IMR-90 (cell line): Measurements from ENCODE around the gene MEGF11. TPM values are rescaled to one million over a fixed set of nuclear protein-coding genes. Genes with fewer than 3 reads are reported as not detected.

Experiments used
- ATAC-seq: fragments of 200-7000 bp; cut with Tn5 transposase; 2 replicates; pipeline ENCODE4 v1.9.1; 2020; ENCODE audit warnings: low read depth, mild to moderate bottlenecking, moderate library complexity
- BruUV-seq: library from RNA; stranded (reverse); fragments of 400-500 nt; replicated peaks from 2 replicates; lab custom pipeline; 2021; lab: Mats Ljungman, UMichigan
- CTCF ChIA-PET: fragments of 300-600 bp; formaldehyde crosslinking; extraction: SDS; loops from one replicate; lab custom pipeline; 2021; ENCODE audit warnings: antibody characterized with exemption; lab: Yijun Ruan, JAX
- POLR2A ChIA-PET: fragments of 300-600 bp; sonication (Branson Sonifier 250); formaldehyde crosslinking; loops from one replicate; lab custom pipeline; 2022; ENCODE audit warnings: antibody characterized with exemption; ENCODE audit not compliant: unreplicated experiment; lab: Charles Lee
- DNase-seq: peaks from one replicate; pipeline ENCODE4 v3.0.0; 2013
- H2AFZ ChIP-seq: replicated peaks from 2 replicates; pipeline ENCODE3; 2013; ENCODE audit warnings: low read length, mild to moderate bottlenecking; ENCODE audit not compliant: poor library complexity
- H2AK5ac ChIP-seq: 2 replicates; pipeline ENCODE4 v1.6.1; 2013; ENCODE audit warnings: low read depth, low read length, inconsistent platforms
- H2AK9ac ChIP-seq: replicated peaks from 2 replicates; pipeline ENCODE3; 2013; ENCODE audit warnings: mild to moderate bottlenecking, low read depth, low read length, moderate library complexity; ENCODE audit not compliant: poor library complexity
- H2BK120ac ChIP-seq: 2 replicates; pipeline ENCODE4 v1.6.1; 2013; ENCODE audit warnings: low read depth, low read length, inconsistent platforms
- H2BK15ac ChIP-seq: 3 replicates; pipeline ENCODE4 v1.6.1; 2013; ENCODE audit warnings: low read depth, low read length, inconsistent platforms
- H2BK20ac ChIP-seq: 2 replicates; pipeline ENCODE4 v1.6.1; 2013; ENCODE audit warnings: low read depth, mild to moderate bottlenecking, inconsistent platforms, low read length, moderate library complexity
- H2BK5ac ChIP-seq: 2 replicates; pipeline ENCODE4 v1.6.1; 2013; ENCODE audit warnings: mild to moderate bottlenecking, low read depth, low read length, inconsistent platforms; ENCODE audit not compliant: poor library complexity, severe bottlenecking
- H3K14ac ChIP-seq: replicated peaks from 2 replicates; pipeline ENCODE4 v1.6.1; 2013; ENCODE audit warnings: low read depth, low read length, inconsistent platforms
- H3K18ac ChIP-seq: 2 replicates; pipeline ENCODE4 v1.6.1; 2013; ENCODE audit warnings: low read depth, low read length, control low read depth
- H3K23ac ChIP-seq: 2 replicates; pipeline ENCODE4 v1.6.1; 2013; ENCODE audit warnings: low read depth, low read length, inconsistent platforms
- H3K27ac ChIP-seq: 2 replicates; pipeline ENCODE4 v1.5.1; 2013; ENCODE audit warnings: mild to moderate bottlenecking, control low read depth, low read length; ENCODE audit not compliant: insufficient read depth
- H3K27me3 ChIP-seq: 2 replicates; pipeline ENCODE4 v1.6.1; 2013; ENCODE audit warnings: low read length; ENCODE audit not compliant: control insufficient read depth, insufficient read depth
- H3K36me3 ChIP-seq: 2 replicates; pipeline ENCODE4 v1.6.1; 2013; ENCODE audit warnings: low read length, mixed read lengths; ENCODE audit not compliant: control insufficient read depth, insufficient read depth
- H3K4ac ChIP-seq: 2 replicates; pipeline ENCODE4 v1.6.1; 2013; ENCODE audit warnings: low read depth, low read length, inconsistent platforms
- H3K4me1 ChIP-seq: 2 replicates; pipeline ENCODE4 v1.6.1; 2013; ENCODE audit warnings: low read length, mixed read lengths; ENCODE audit not compliant: control insufficient read depth, insufficient read depth
- H3K4me2 ChIP-seq: 2 replicates; pipeline ENCODE4 v1.6.1; 2013; ENCODE audit warnings: low read depth, mild to moderate bottlenecking, control low read depth, low read length, moderate library complexity
- H3K4me3 ChIP-seq: 2 replicates; pipeline ENCODE4 v1.5.1; 2013; ENCODE audit warnings: low read depth, mild to moderate bottlenecking, control low read depth, low read length, moderate library complexity; ENCODE audit not compliant: insufficient read depth
- H3K56ac ChIP-seq: 2 replicates; pipeline ENCODE4 v1.6.1; 2013; ENCODE audit warnings: low read length, inconsistent platforms; ENCODE audit not compliant: insufficient read depth; ENCODE audit errors: extremely low read depth
- H3K79me1 ChIP-seq, 2 experiments: 2 replicates each; pipeline ENCODE4 v1.6.1; 2013; ENCODE audit warnings: low read length in 2 of 2, inconsistent platforms in 1 of 2, low read depth in 1 of 2
- H3K9ac ChIP-seq: 2 replicates; pipeline ENCODE4 v1.6.1; 2013; ENCODE audit warnings: low read depth, low read length, control low read depth
- H3K9me1 ChIP-seq: 2 replicates; pipeline ENCODE4 v1.6.1; 2013; ENCODE audit warnings: low read length, inconsistent platforms; ENCODE audit not compliant: insufficient read depth
- H3K9me3 ChIP-seq: 2 replicates; pipeline ENCODE4 v1.6.1; 2013; ENCODE audit warnings: low read length; ENCODE audit not compliant: control insufficient read depth, insufficient read depth
- H4K20me1 ChIP-seq: 2 replicates; pipeline ENCODE4 v1.6.1; 2013; ENCODE audit warnings: low read length, inconsistent platforms; ENCODE audit not compliant: insufficient read depth
- H4K5ac ChIP-seq: 2 replicates; pipeline ENCODE4 v1.6.1; 2013; ENCODE audit warnings: mild to moderate bottlenecking, low read depth, low read length, control low read depth
- H4K8ac ChIP-seq, 2 experiments: 2 replicates each; pipeline ENCODE4 v1.6.1; 2013; ENCODE audit warnings: low read depth in 2 of 2, low read length in 2 of 2, control low read depth in 1 of 2, inconsistent platforms in 1 of 2
- H4K91ac ChIP-seq: 2 replicates; pipeline ENCODE4 v1.6.1; 2013; ENCODE audit warnings: low read depth, low read length, inconsistent platforms; ENCODE audit not compliant: insufficient read depth
- BHLHE40 ChIP-seq: fragments of 150-350 bp; IDR thresholded peaks from 2 replicates; pipeline ENCODE4 v1.6.1; 2016; ENCODE audit warnings: mild to moderate bottlenecking, low read depth, low read length
- CEBPB ChIP-seq: IDR thresholded peaks from 2 replicates; pipeline ENCODE4 v1.6.1; 2012; ENCODE audit warnings: low read depth, low read length, improper control_type of control experiment
- CHD1 ChIP-seq: IDR thresholded peaks from 2 replicates; pipeline ENCODE4 v1.6.1; 2012; ENCODE audit warnings: low read depth, low read length, improper control_type of control experiment
- ELK1 ChIP-seq: fragments of 150-350 bp; IDR thresholded peaks from 2 replicates; pipeline ENCODE4 v1.6.1; 2016; ENCODE audit warnings: low read depth, mild to moderate bottlenecking, low read length, moderate library complexity, borderline replicate concordance
- FOS ChIP-seq: fragments of 150-350 bp; IDR thresholded peaks from 2 replicates; pipeline ENCODE4 v1.6.1; 2016; ENCODE audit warnings: low read depth, low read length
- MAFK ChIP-seq: IDR thresholded peaks from 2 replicates; pipeline ENCODE4 v1.6.1; 2012; ENCODE audit warnings: low read depth, low read length, improper control_type of control experiment
- MXI1 ChIP-seq: IDR thresholded peaks from 2 replicates; pipeline ENCODE4 v1.6.1; 2012; ENCODE audit warnings: low read depth, mild to moderate bottlenecking, low read length, moderate library complexity, borderline replicate concordance
- POLR2A ChIP-seq: IDR thresholded peaks from 2 replicates; pipeline ENCODE4 v1.6.1; 2012; ENCODE audit warnings: mild to moderate bottlenecking, low read depth, low read length
- RCOR1 ChIP-seq: IDR thresholded peaks from 2 replicates; pipeline ENCODE4 v1.6.1; 2012; ENCODE audit warnings: mild to moderate bottlenecking, low read length, improper control_type of control experiment; ENCODE audit not compliant: insufficient replicate concordance
- SMC3 ChIP-seq: fragments of 150-350 bp; IDR thresholded peaks from 2 replicates; pipeline ENCODE4 v1.6.1; 2016; ENCODE audit warnings: low read depth, mild to moderate bottlenecking, antibody characterized with exemption, low read length, moderate library complexity
- USF2 ChIP-seq: fragments of 150-350 bp; IDR thresholded peaks from 2 replicates; pipeline ENCODE4 v1.6.1; 2017; ENCODE audit warnings: mild to moderate bottlenecking, antibody characterized with exemption, low read length, low read depth
- WGBS, 2 experiments: methylation state at CpG; one replicate each; pipeline versions ENCODE4 v1.1.5 to v1.1.7; 2013; ENCODE audit warnings: missing lambda C conversion rate in 2 of 2; ENCODE audit not compliant: insufficient read length in 1 of 2; ENCODE audit errors: extremely low coverage in 2 of 2; 5-methylcytosine and 5-hydroxymethylcytosine counted together
- dilution Hi-C: fragments of 300-500 bp; cut with HindIII; formaldehyde crosslinking; loops from one replicate; pipeline ENCODE4 v1.14.3; 2018; ENCODE audit warnings: low sequenced_read_pairs; ENCODE audit not compliant: unreplicated experiment
- in situ Hi-C: fragments of 300-500 bp; cut with MboI; formaldehyde crosslinking; loops from 3 replicates; pipeline ENCODE4 v1.14.3; 2019; ENCODE audit warnings: low sequenced_read_pairs, inconsistent platforms, mixed read lengths
- intact Hi-C: fragments of 100-400 bp; cut with micrococcal nuclease; formaldehyde crosslinking; loops from 2 replicates; pipeline ENCODE4 v1.10.0; 2022
- polyA plus RNA-seq, 3 experiments: library from polyadenylated mRNA; depleted of rRNA; stranded (reverse); fragments of >200 nt; gene quantifications; 2 replicates each; pipeline ENCODE4 v1.2.3, GENCODE V29; 2012; ENCODE audit warnings: low replicate concordance in 1 of 3
- total RNA-seq: library from RNA; depleted of rRNA; stranded (reverse); fragments of >200 nt; gene quantifications from 2 replicates; pipeline ENCODE4 v1.2.3, GENCODE V29; 2012

The MEGF11 gene
- total and polyA plus RNA-seq, 2 of the 4 experiments (the other 2 are of a cell fraction), result not detected

GRCh38 chr15:66284271-66284670 is 30.7 kb upstream of the MEGF11 start:
- H3K27ac ChIP-seq, result no peak overlapping the region
- dilution Hi-C loops (no loop called here), in situ Hi-C loops (loop anchor here (25.0 kb wide), 1 partner anchor 672 kb away; the partner anchor contains the start of genes INTS14 and SLC24A1), intact Hi-C loops (loop anchor here (10.0 kb wide), 1 partner anchor 649 kb away; no protein-coding TSS in a partner anchor)
- no peak overlapping the region for H3K14ac ChIP-seq
- no peak overlapping the region for H2AK9ac ChIP-seq
- DNase-seq (no peak), ATAC-seq (no peak)
- no peak overlapping the region for H3K56ac ChIP-seq
- H3K4me1 ChIP-seq, result peaks cover 5% of the 10 kb centered on the region; the same call in 1 of the 2 replicates
- no peak overlapping the region for H2AK5ac ChIP-seq
- H4K91ac ChIP-seq, result no peak overlapping the region
- no peak overlapping the region for H3K9ac ChIP-seq
- no peaks in the 10 kb centered on the region for H3K79me1 ChIP-seq
- peaks cover 23% of the 10 kb centered on the region for H3K27me3 ChIP-seq
- ChIA-PET POLR2A (no interaction called here), CTCF (no interaction called here)
- H2AFZ ChIP-seq, result no peak overlapping the region
- no peak overlapping the region for H2BK5ac ChIP-seq
- no peak overlapping the region for H3K23ac ChIP-seq
- no peak overlapping the region for H3K4me2 ChIP-seq
- BruUV-seq, result no TSS peak
- H3K9me3 ChIP-seq, result no peaks in the 10 kb centered on the region
- TF ChIP-seq ELK1, result no peak
- no peak for TF ChIP-seq POLR2A
- TF ChIP-seq MAFK, result no peak
- no peak for TF ChIP-seq FOS
- TF ChIP-seq MXI1, result no peak
- no peak for TF ChIP-seq BHLHE40
- no peak for TF ChIP-seq CHD1
- no peak for TF ChIP-seq RCOR1
- no peak for TF ChIP-seq SMC3
- no peak for TF ChIP-seq CEBPB
- no peak for TF ChIP-seq USF2
- no peak overlapping the region for H4K5ac ChIP-seq
- no peak overlapping the region for H2BK20ac ChIP-seq
- WGBS, 2 experiments, result no CpG with 5 or more reads among the region's 3 CpGs
- H3K4ac ChIP-seq, result no peak overlapping the region
- no peak overlapping the region for H2BK15ac ChIP-seq
- no peak overlapping the region for H4K8ac ChIP-seq
- H2BK120ac ChIP-seq, result no peak overlapping the region
- no peaks in the 10 kb centered on the region for H4K20me1 ChIP-seq
- H3K9me1 ChIP-seq, result no peaks in the 10 kb centered on the region
- H3K4me3 ChIP-seq, result no peak overlapping the region
- H3K36me3 ChIP-seq, result no peaks in the 10 kb centered on the region
- no peak overlapping the region for H3K18ac ChIP-seq
